Naive B cell (primary cell): ENCODE results near the gene CACNA1C. TPM values are rescaled to one million over a fixed set of nuclear protein-coding genes. Genes with fewer than 3 reads are reported as not detected.

Source experiments
- ATAC-seq, 2 donors: fragments of 150-1000 bp; cut with Tn5 transposase; 2 replicates each; pipeline ENCODE4 v1.10.0; 2021; ENCODE audit warnings: low read depth in 2 of 2, mild to moderate bottlenecking in 2 of 2, moderate library complexity in 2 of 2
- DNase-seq: peaks from one replicate; pipeline ENCODE4 v3.0.0; 2022
- H3K27ac Mint-ChIP-seq, 6 donors: one replicate each; pipeline ENCODE4 v1.8.0; 2020 to 2022; ENCODE audit warnings: mild to moderate bottlenecking in 6 of 6, mixed read lengths in 6 of 6, moderate library complexity in 5 of 6, inconsistent platforms in 2 of 6
- H3K27me3 Mint-ChIP-seq, 3 donors: one replicate each; pipeline ENCODE4 v1.8.0; 2021 to 2022; ENCODE audit warnings: mixed read lengths in 3 of 3, mild to moderate bottlenecking in 1 of 3
- H3K36me3 Mint-ChIP-seq, 2 donors: one replicate each; pipeline ENCODE4 v1.8.0; 2020 to 2022; ENCODE audit warnings: mixed read lengths in 2 of 2, inconsistent platforms in 1 of 2, mild to moderate bottlenecking in 1 of 2
- H3K4me1 Mint-ChIP-seq, 3 donors: one replicate each; pipeline ENCODE4 v1.8.0; 2020 to 2022; ENCODE audit warnings: mixed read lengths in 3 of 3, inconsistent platforms in 1 of 3, mild to moderate bottlenecking in 1 of 3, moderate library complexity in 1 of 3
- H3K4me3 Mint-ChIP-seq, 8 donors: one replicate each; pipeline ENCODE4 v1.8.0; 2020 to 2022; ENCODE audit warnings: mild to moderate bottlenecking in 8 of 8, mixed read lengths in 8 of 8, moderate library complexity in 8 of 8, inconsistent platforms in 2 of 8
- H3K9me3 Mint-ChIP-seq, 7 donors: one replicate each; pipeline ENCODE4 v1.8.0; 2020 to 2022; ENCODE audit warnings: mixed read lengths in 7 of 7, mild to moderate bottlenecking in 5 of 7, inconsistent platforms in 2 of 7, moderate library complexity in 1 of 7
- polyA plus RNA-seq, 6 donors: library from polyadenylated mRNA; unstranded; fragments of 300-500 nt; fragmentation: Illumina TruSeq; gene quantifications; one replicate each; pipeline ENCODE4 v1.2.3, GENCODE V29; 2021; ENCODE audit warnings: low read depth in 6 of 6

Gene CACNA1C
- polyA plus RNA-seq, 6 donors from 2014 or later, result 0.03 to 0.09 (median 0.06) TPM; not detected in 1

GRCh38 chr12:2335109-2335508, 282.3 kb downstream of the CACNA1C start:
- no peaks in the 10 kb centered on the region for H3K36me3 Mint-ChIP-seq
- DNase-seq, result no peak
- H3K4me3 Mint-ChIP-seq, result peak overlapping the region in 1 of 8 donors; percentile 1
- ATAC-seq, result no peak
- peaks cover 0 to 1% (median 0%) of the 10 kb centered on the region in 7 donors for H3K9me3 Mint-ChIP-seq
- H3K27ac Mint-ChIP-seq, result peak overlapping the region in 1 of 6 donors; percentile 65
- peaks cover 5 to 17% (median 15%) of the 10 kb centered on the region in 3 donors for H3K4me1 Mint-ChIP-seq
- H3K27me3 Mint-ChIP-seq, result peaks cover 0 to 5% (median 0%) of the 10 kb centered on the region in 3 donors

GRCh38 chr12:2335513-2335912, 282.7 kb downstream of the CACNA1C start:
- DNase-seq (no peak), ATAC-seq (no peak)
- H3K9me3 Mint-ChIP-seq, result peaks cover 0 to 1% (median 0%) of the 10 kb centered on the region in 7 donors
- H3K36me3 Mint-ChIP-seq, result no peaks in the 10 kb centered on the region
- peaks cover 0 to 5% (median 0%) of the 10 kb centered on the region in 3 donors for H3K27me3 Mint-ChIP-seq
- no peak overlapping the region for H3K4me3 Mint-ChIP-seq
- peaks cover 5 to 17% (median 15%) of the 10 kb centered on the region in 3 donors for H3K4me1 Mint-ChIP-seq
- peak overlapping the region in 2 of 6 donors; percentile 57 to 65 for H3K27ac Mint-ChIP-seq

GRCh38 chr12:2335916-2336315, 283.1 kb downstream of the CACNA1C start:
- peaks cover 5 to 17% (median 15%) of the 10 kb centered on the region in 3 donors for H3K4me1 Mint-ChIP-seq
- no peak for DNase-seq
- H3K4me3 Mint-ChIP-seq, result no peak overlapping the region
- no peaks in the 10 kb centered on the region for H3K36me3 Mint-ChIP-seq
- no peak overlapping the region for H3K27ac Mint-ChIP-seq
- peaks cover 0 to 6% (median 0%) of the 10 kb centered on the region in 3 donors for H3K27me3 Mint-ChIP-seq
- H3K9me3 Mint-ChIP-seq, result peaks cover 0 to 1% (median 0%) of the 10 kb centered on the region in 7 donors
- no peak for ATAC-seq

- H3K4me3 Mint-ChIP-seq, result no peak overlapping the region
- H3K9me3 Mint-ChIP-seq, result peaks cover 0 to 1% (median 0%) of the 10 kb centered on the region in 7 donors
- peaks cover 0 to 11% (median 0%) of the 10 kb centered on the region in 3 donors for H3K27me3 Mint-ChIP-seq
- ATAC-seq (no peak), DNase-seq (no peak)
- no peak overlapping the region for H3K27ac Mint-ChIP-seq
- H3K4me1 Mint-ChIP-seq, result peaks cover 5 to 17% (median 15%) of the 10 kb centered on the region in 3 donors
- H3K36me3 Mint-ChIP-seq, result no peaks in the 10 kb centered on the region
These were observed 283.6 kb downstream of the CACNA1C start for GRCh38 chr12:2336409-2336829.

DNA sequence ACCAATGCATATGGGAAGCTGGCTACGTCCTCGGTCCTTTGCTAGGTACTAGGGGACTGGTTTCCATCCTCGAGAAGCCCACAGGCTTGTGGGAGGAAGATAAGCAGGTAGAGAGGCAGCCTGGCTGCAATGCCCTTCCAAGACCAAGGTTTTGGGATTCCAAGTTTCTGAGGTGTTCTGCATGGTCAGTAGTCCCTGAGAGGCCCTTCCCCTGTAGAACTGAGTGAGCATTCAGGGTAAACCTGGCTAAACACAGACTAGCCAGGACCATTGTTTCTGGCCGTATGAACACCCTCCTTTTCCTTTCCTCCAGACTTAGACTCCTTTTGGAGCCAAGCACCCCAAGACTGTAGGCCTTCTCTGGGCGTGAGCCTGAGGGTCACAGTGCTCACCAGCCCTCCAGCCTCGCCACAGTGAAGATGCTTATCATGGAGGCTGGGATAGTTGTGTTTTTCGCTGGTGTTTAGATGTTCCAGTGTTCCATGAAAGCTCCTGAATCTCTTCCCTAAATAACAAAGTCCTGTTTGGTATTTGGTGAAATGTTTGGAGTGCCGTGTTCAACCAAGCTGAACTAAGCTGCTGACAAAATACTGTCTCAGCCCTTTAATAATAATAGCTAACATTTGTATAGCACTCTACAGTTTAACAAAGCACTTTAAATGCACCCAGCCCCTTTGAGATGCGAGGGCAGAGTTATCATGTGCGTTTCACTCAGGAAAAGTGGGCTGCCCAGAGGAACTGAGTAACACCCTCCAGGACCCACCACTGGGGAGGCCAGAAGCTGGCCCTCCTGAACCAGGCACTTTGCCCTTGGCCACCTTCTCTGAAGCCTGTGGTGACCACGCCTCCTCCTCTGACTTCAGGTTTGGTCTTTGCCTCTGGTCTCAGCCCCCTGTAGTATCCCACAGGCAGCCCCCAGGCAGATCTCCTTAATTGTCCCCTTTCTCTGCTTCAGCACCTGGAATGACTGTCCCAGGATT, 284.5 kb downstream of the CACNA1C start:
- ATAC-seq (no peak), DNase-seq (no peak)
- peaks cover 0 to 11% (median 4%) of the 10 kb centered on the region in 3 donors for H3K27me3 Mint-ChIP-seq
- peaks cover 5 to 17% (median 15%) of the 10 kb centered on the region in 3 donors for H3K4me1 Mint-ChIP-seq
- H3K4me3 Mint-ChIP-seq, result no peak overlapping the region
- H3K36me3 Mint-ChIP-seq, result no peaks in the 10 kb centered on the region
- peaks cover 0 to 1% (median 0%) of the 10 kb centered on the region in 7 donors for H3K9me3 Mint-ChIP-seq
- H3K27ac Mint-ChIP-seq, result no peak overlapping the region

DNA sequence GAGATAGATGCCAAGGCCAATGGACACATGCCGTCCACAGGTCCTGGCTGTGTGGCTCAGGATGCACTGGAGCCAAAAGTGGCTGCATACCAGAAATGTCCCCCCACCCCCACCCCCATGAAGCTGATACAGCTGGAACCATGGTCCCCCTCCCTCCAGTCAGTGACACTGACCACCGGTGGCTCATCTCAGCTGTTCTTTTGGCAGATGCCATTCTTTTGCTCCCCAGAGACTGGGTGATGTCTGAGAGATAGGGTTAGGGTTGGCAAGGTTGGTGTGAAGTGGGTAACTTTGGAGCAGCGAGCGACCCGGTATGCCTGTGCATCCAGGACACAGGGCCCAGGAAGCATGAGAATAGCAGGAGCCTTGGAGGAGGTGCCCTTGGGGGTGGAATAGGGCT, 285.6 kb downstream of the CACNA1C start:
- Mint-ChIP-seq H3K27ac (no peak overlapping the region), H3K4me3 (no peak overlapping the region), H3K4me1 (peaks cover 5 to 17% (median 15%) of the 10 kb centered on the region in 3 donors), H3K9me3 (peaks cover 0 to under 1% (median 0%) of the 10 kb centered on the region in 7 donors), H3K27me3 (peaks cover 0 to 9% (median 8%) of the 10 kb centered on the region in 3 donors), H3K36me3 (no peaks in the 10 kb centered on the region)
- no peak for ATAC-seq
- no peak for DNase-seq

- H3K4me1 Mint-ChIP-seq, result peaks cover 5 to 17% (median 15%) of the 10 kb centered on the region in 3 donors
- H3K27me3 Mint-ChIP-seq, result peaks cover 0 to 9% (median 6%) of the 10 kb centered on the region in 3 donors
- DNase-seq, result no peak
- H3K4me3 Mint-ChIP-seq, result no peak overlapping the region
- no peaks in the 10 kb centered on the region for H3K9me3 Mint-ChIP-seq
- H3K36me3 Mint-ChIP-seq, result no peaks in the 10 kb centered on the region
- no peak overlapping the region for H3K27ac Mint-ChIP-seq
- ATAC-seq, result no peak
These were observed 286.2 kb downstream of the CACNA1C start for GRCh38 chr12:2338991-2339431.

DNA sequence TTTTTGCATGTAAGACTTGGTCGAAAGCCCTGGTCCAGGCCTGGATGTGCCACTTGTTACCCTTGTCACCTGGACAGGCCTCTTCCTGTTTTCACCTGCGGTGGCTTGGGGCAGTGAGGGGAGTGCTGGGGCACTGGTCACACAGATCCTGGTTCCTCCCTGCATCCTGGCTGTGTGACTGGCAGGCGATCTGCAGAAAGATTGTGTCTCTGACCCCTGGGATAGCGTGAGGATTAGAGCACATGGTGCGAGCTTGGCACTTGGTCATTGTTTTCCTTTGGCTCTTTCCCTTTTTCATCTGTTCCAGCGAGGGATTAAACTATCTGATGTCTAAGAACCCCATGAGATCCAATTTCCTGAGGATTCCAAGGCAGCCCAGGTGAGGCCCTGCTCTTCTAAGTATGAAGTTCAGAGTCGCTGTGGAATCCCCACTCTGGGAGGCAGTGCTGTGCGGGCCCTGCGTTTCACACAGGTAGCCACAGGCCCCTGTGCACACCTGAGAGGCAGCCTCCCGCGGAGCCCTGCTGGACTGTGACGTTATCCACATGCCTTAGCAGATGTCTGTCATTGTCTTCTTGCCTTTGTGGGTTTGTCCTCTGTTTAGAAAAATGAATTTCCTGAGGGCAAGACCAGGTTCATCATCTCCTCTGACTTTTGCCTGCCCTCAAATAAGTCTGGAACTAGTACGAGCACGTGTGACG, 288.4 kb downstream of the CACNA1C start:
- H3K4me1 Mint-ChIP-seq, result peaks cover 4 to 8% (median 4%) of the 10 kb centered on the region in 3 donors

GRCh38 chr12:2341871-2342270, 289.1 kb downstream of the CACNA1C start:
- H3K4me3 Mint-ChIP-seq, result no peak overlapping the region
- H3K27me3 Mint-ChIP-seq, result peaks cover 9 to 12% (median 10%) of the 10 kb centered on the region in 3 donors
- H3K36me3 Mint-ChIP-seq, result no peaks in the 10 kb centered on the region
- ATAC-seq, result no peak
- H3K9me3 Mint-ChIP-seq, result no peaks in the 10 kb centered on the region
- H3K4me1 Mint-ChIP-seq, result peaks cover 0 to 4% (median 3%) of the 10 kb centered on the region in 3 donors
- DNase-seq, result no peak
- no peak overlapping the region for H3K27ac Mint-ChIP-seq

More for the DNA sequence above, 288.4 kb downstream of the CACNA1C start:
- DNase-seq, result no peak
- ATAC-seq, result no peak
- Mint-ChIP-seq H3K27me3 (peaks cover 6 to 10% (median 9%) of the 10 kb centered on the region in 3 donors), H3K4me3 (no peak overlapping the region), H3K27ac (no peak overlapping the region), H3K36me3 (no peaks in the 10 kb centered on the region), H3K9me3 (no peaks in the 10 kb centered on the region)

DNA sequence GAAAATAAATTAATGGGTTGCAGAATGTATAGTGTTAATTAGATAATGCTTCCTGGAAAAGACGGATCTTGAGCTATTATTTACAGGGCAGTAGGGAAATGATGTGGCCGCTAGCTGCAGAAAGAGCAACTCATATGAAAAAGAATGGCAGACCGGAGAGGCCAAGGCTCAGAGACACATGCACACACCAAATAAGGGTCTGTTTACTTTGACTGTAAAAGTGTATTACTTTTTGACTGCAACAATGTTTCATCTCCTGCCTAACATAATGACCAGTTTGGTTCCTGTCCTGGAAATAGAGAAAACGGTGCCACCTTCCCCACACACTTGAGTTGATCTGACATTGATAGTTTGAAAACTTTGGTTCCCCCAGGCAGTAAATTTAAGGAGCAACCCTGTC, 290.9 kb downstream of the CACNA1C start:
- no peak overlapping the region for H3K4me3 Mint-ChIP-seq
- peaks cover 9 to 12% (median 10%) of the 10 kb centered on the region in 3 donors for H3K27me3 Mint-ChIP-seq
- no peak for ATAC-seq
- peaks cover 0 to 4% (median 3%) of the 10 kb centered on the region in 3 donors for H3K4me1 Mint-ChIP-seq
- no peak for DNase-seq
- no peak overlapping the region for H3K27ac Mint-ChIP-seq
- no peaks in the 10 kb centered on the region for H3K36me3 Mint-ChIP-seq
- H3K9me3 Mint-ChIP-seq, result no peaks in the 10 kb centered on the region

GRCh38 chr12:2344476-2344875, 291.7 kb downstream of the CACNA1C start:
- DNase-seq, result no peak
- ATAC-seq, result no peak
- no peaks in the 10 kb centered on the region for H3K36me3 Mint-ChIP-seq
- no peaks in the 10 kb centered on the region for H3K9me3 Mint-ChIP-seq
- no peak overlapping the region for H3K4me3 Mint-ChIP-seq
- peaks cover 9 to 17% (median 12%) of the 10 kb centered on the region in 3 donors for H3K27me3 Mint-ChIP-seq
- H3K27ac Mint-ChIP-seq, result no peak overlapping the region
- peaks cover 0 to 7% (median 6%) of the 10 kb centered on the region in 3 donors for H3K4me1 Mint-ChIP-seq

DNA sequence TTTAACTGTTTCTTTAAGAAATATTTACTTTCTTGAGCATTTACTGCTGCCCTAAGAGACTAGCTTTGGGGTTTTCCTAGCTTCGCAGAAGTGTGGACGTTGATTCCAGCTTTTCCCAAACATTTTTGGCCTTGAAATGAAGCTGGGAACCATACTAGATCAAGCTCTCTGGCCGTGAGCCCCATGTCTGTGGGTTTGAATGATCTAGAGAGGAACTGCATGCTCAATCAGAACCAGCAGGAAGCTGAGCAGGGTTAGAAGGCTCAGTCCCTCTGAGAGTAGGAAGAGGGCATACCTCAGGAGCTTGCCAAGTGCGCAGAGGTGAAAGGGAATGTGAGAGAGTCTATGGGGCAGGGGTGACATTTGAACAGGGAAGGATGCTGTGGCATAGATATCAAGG, 292.1 kb downstream of the CACNA1C start:
- no peaks in the 10 kb centered on the region for H3K36me3 Mint-ChIP-seq
- peaks cover 0 to 7% (median 6%) of the 10 kb centered on the region in 3 donors for H3K4me1 Mint-ChIP-seq
- ATAC-seq (no peak), DNase-seq (no peak)
- no peak overlapping the region for H3K27ac Mint-ChIP-seq
- H3K4me3 Mint-ChIP-seq, result no peak overlapping the region
- peaks cover 9 to 17% (median 12%) of the 10 kb centered on the region in 3 donors for H3K27me3 Mint-ChIP-seq
- no peaks in the 10 kb centered on the region for H3K9me3 Mint-ChIP-seq

DNA sequence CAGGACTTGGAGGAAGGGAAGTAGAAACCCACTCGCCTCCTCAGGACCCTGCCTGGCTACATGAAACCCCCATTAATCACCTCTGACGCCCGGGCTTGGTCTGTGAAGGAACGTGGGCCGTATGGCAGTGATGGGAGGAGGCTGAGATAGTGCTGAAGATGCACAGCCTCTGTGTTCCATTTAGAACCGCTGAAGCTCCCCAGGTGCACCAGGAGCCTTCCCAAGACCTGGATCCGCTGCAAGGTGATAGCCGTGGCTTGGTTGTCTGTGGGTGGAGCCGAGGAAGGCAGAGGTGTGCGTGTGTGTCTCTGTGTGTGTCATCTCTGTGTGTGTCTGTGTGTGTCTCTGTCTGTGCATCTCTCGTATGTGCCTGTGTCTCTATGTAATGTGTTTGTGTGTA, 293.1 kb downstream of the CACNA1C start:
- Mint-ChIP-seq H3K9me3 (no peaks in the 10 kb centered on the region), H3K4me1 (peaks cover 6 to 15% (median 10%) of the 10 kb centered on the region in 3 donors), H3K4me3 (no peak overlapping the region), H3K27me3 (peaks cover 9 to 17% (median 11%) of the 10 kb centered on the region in 3 donors), H3K27ac (no peak overlapping the region), H3K36me3 (no peaks in the 10 kb centered on the region)
- ATAC-seq (no peak), DNase-seq (no peak)
